HG03025 (cell line): Measurements from ENCODE around the gene CLDN2.
"Not testable (repeated sequence)": the region's sequence is repeated elsewhere in the genome, so short reads cannot be mapped to it uniquely, and the experiment has no call there.

Experiments used
- ATAC-seq: cut with Tn5 transposase; IDR thresholded peaks from one replicate; pipeline ENCODE4 v1.9.1; 2021; ENCODE audit warnings: mild to moderate bottlenecking, moderate library complexity; ENCODE audit not compliant: unreplicated experiment, low FRiP score

Gene CLDN2

GRCh38 chrX:106919932-106920452 lies at the start of gene CLDN2:
CLDN2 (plus strand) TSS chrX:106920402; CDS start chrX:106928229, 7,827 bp downstream.
- ATAC-seq = no peak

GRCh38 chrX:106872796-106873195 lies 47.4 kb upstream of the CLDN2 start:
- not testable (repeated sequence) for ATAC-seq

- no peak for ATAC-seq
Measured at GRCh38 chrX:106874075-106874474, 46.1 kb upstream of the CLDN2 start.

- no peak for ATAC-seq
Measured at GRCh38 chrX:106875151-106875550, 45.1 kb upstream of the CLDN2 start.

GRCh38 chrX:106889468-106889867 lies 30.7 kb upstream of the CLDN2 start:
- no peak for ATAC-seq

- ATAC-seq = no peak
Measured at GRCh38 chrX:106891762-106892460, 28.3 kb upstream of the CLDN2 start.

GRCh38 chrX:106894392-106894909 lies 25.8 kb upstream of the CLDN2 start:
- ATAC-seq = no peak

- ATAC-seq = no peak
Measured at GRCh38 chrX:106894978-106895452, 25.2 kb upstream of the CLDN2 start.

GRCh38 chrX:106897259-106897658 lies 22.9 kb upstream of the CLDN2 start:
- no peak for ATAC-seq

GRCh38 chrX:106898462-106898861 lies 21.7 kb upstream of the CLDN2 start:
- peak; percentile 60 for ATAC-seq

GRCh38 chrX:106899276-106899675 lies 20.9 kb upstream of the CLDN2 start:
- no peak for ATAC-seq

- no peak for ATAC-seq
Measured at GRCh38 chrX:106899841-106900240, 20.4 kb upstream of the CLDN2 start.

- ATAC-seq = no peak
Measured at GRCh38 chrX:106901341-106901740, 18.9 kb upstream of the CLDN2 start.

GRCh38 chrX:106901781-106902219 lies 18.4 kb upstream of the CLDN2 start:
- no peak for ATAC-seq

- ATAC-seq = no peak
Measured at GRCh38 chrX:106902684-106903083, 17.5 kb upstream of the CLDN2 start.

GRCh38 chrX:106903291-106903824 lies 16.8 kb upstream of the CLDN2 start, which contains the start of gene RIPPLY1:
RIPPLY1 (minus strand) TSS chrX:106903341; CDS start chrX:106903287, 54 bp downstream.
- ATAC-seq = no peak

- ATAC-seq = no peak
Measured at GRCh38 chrX:106903856-106904528, 16.2 kb upstream of the CLDN2 start.

- ATAC-seq = no peak
Measured at GRCh38 chrX:106905064-106905708, 15.0 kb upstream of the CLDN2 start.

GRCh38 chrX:106906361-106906760 lies 13.8 kb upstream of the CLDN2 start:
- no peak for ATAC-seq

- no peak for ATAC-seq
Measured at GRCh38 chrX:106912864-106913263, 7.3 kb upstream of the CLDN2 start.
